ENCODE results near the gene SLC6A11. TPM values are rescaled to one million over a fixed set of nuclear protein-coding genes. Genes with fewer than 3 reads are reported as not detected.

Gene SLC6A11
- total RNA-seq, 1 experiment from 2014 or later = not detected

GRCh38 chr3:10918011-10918410, 102.0 kb downstream of the SLC6A11 start:
- Histone ChIP-seq H3K27me3 (replicated peaks; ENCODE audit: insufficient read depth, low read depth, low read length, poor library complexity) (peaks cover 53% of the 10 kb centered on the region), H3K36me3 (ENCODE audit: insufficient read depth, low read length, poor library complexity, severe bottlenecking) (no peaks in the 10 kb centered on the region), H3K27ac (ENCODE audit: low read depth, low read length, poor library complexity, severe bottlenecking) (no peak overlapping the region), H3K4me3 (ENCODE audit: low read depth, low read length, poor library complexity, severe bottlenecking) (no peak overlapping the region), H3K9me3 (ENCODE audit: low read depth, low read length, poor library complexity, severe bottlenecking) (no peaks in the 10 kb centered on the region), H3K4me1 (ENCODE audit: insufficient read depth, low read length, poor library complexity, severe bottlenecking) (no peaks in the 10 kb centered on the region)
- no peak for DNase-seq (ENCODE audit: low spot score)
- ChIA-PET POLR2A (ENCODE audit: low non-redundant PET) (no interaction called here), CTCF (no interaction called here)
- BruUV-seq (replicated peaks) = no TSS peak
- TF ChIP-seq EZH2 (IDR thresholded peaks at IDR 0.05; ENCODE audit: borderline replicate concordance, low read depth, low read length, poor library complexity, severe bottlenecking) (no peak), CTCF (conservative IDR thresholded peaks at IDR 0.05; ENCODE audit: low read depth, low read length) (no peak)
- intact Hi-C loops (cut with micrococcal nuclease; ENCODE audit: unreplicated experiment) = no loop called here

DNA sequence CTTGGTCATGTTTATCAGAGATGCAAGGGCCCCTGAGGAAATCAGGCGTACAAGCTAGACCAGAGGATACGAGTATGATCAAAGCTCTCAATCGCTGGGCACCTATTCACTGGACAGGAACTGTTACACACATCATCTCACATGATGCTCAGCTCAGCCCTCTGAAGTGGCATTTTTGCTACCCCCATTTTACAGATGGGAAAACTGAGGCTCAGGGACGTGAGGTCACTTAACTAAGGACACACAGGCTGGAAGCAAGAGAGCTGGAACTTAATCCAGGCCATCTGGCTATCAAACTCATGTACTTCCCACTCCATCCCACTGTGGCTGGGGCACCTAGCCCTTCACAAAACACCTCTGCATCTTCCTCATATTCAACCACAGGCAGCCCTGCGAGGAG, 103.6 kb downstream of the SLC6A11 start:
- no peak for DNase-seq (ENCODE audit: low spot score)
- TF ChIP-seq CTCF (conservative IDR thresholded peaks at IDR 0.05; ENCODE audit: low read depth, low read length) = no peak
- no peak for TF ChIP-seq EZH2 (IDR thresholded peaks at IDR 0.05; ENCODE audit: borderline replicate concordance, low read depth, low read length, poor library complexity, severe bottlenecking)
- no peaks in the 10 kb centered on the region for H3K4me1 ChIP-seq (ENCODE audit: insufficient read depth, low read length, poor library complexity, severe bottlenecking)
- H3K9me3 ChIP-seq (ENCODE audit: low read depth, low read length, poor library complexity, severe bottlenecking) = no peaks in the 10 kb centered on the region
- H3K27me3 ChIP-seq (replicated peaks; ENCODE audit: insufficient read depth, low read depth, low read length, poor library complexity) = peaks cover 64% of the 10 kb centered on the region
- no peak overlapping the region for H3K27ac ChIP-seq (ENCODE audit: low read depth, low read length, poor library complexity, severe bottlenecking)
- CTCF ChIA-PET = no interaction called here
- no peaks in the 10 kb centered on the region for H3K36me3 ChIP-seq (ENCODE audit: insufficient read depth, low read length, poor library complexity, severe bottlenecking)
- POLR2A ChIA-PET (ENCODE audit: low non-redundant PET) = no interaction called here
- intact Hi-C loops (cut with micrococcal nuclease; ENCODE audit: unreplicated experiment) = no loop called here
- no peak overlapping the region for H3K4me3 ChIP-seq (ENCODE audit: low read depth, low read length, poor library complexity, severe bottlenecking)
- no TSS peak for BruUV-seq (replicated peaks)

- Histone ChIP-seq H3K27me3 (replicated peaks; ENCODE audit: insufficient read depth, low read depth, low read length, poor library complexity) (peaks cover 31% of the 10 kb centered on the region), H3K4me1 (ENCODE audit: insufficient read depth, low read length, poor library complexity, severe bottlenecking) (no peaks in the 10 kb centered on the region), H3K4me3 (ENCODE audit: low read depth, low read length, poor library complexity, severe bottlenecking) (no peak overlapping the region), H3K27ac (ENCODE audit: low read depth, low read length, poor library complexity, severe bottlenecking) (no peak overlapping the region), H3K36me3 (ENCODE audit: insufficient read depth, low read length, poor library complexity, severe bottlenecking) (no peaks in the 10 kb centered on the region), H3K9me3 (ENCODE audit: low read depth, low read length, poor library complexity, severe bottlenecking) (no peaks in the 10 kb centered on the region)
- intact Hi-C loops (cut with micrococcal nuclease; ENCODE audit: unreplicated experiment) = no loop called here
- ChIA-PET CTCF (no interaction called here), POLR2A (ENCODE audit: low non-redundant PET) (no interaction called here)
- TF ChIP-seq CTCF (conservative IDR thresholded peaks at IDR 0.05; ENCODE audit: low read depth, low read length) (no peak), EZH2 (IDR thresholded peaks at IDR 0.05; ENCODE audit: borderline replicate concordance, low read depth, low read length, poor library complexity, severe bottlenecking) (no peak)
- no TSS peak for BruUV-seq (replicated peaks)
- DNase-seq (ENCODE audit: low spot score) = no peak
Observed at GRCh38 chr3:10925436-10926255, 109.6 kb downstream of the SLC6A11 start.
